ENCODE data around the gene NOP58.

The NOP58 gene

DNA sequence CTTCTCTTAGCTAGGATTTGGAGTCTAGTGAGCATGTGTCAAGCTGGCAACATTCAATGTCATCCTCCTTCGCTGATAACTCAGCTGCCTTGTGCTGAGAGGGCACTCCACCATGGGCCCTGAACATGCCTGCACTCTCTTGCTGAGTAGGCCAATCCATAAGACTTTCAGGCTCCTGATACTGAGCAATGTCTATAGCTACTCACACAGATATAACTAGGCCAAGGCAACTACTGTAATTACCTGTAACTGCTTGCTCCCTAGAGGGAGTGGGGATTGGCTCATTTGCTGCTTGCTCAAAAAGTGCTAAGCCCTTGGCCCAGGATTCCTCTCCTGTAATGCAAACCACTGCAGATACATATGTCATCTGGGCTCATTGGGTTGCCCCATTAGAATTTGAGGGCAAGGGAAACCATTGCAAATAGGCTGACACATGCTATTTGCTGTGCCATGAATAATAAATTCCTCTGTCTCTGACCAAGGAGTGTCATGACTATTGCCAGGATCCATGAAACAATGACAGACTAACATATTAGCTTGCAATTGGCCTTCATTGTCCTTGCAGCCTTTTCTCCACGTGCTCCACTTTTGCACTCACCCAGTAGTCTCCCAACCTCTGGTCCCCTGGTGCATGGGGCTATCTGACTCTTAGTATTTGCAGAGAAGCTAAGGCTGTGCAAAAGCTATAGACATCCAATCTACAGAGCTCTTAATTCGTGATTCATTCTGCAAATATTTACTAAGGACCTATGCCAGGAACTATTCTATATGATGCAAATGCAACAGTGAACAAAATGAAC lies 73.7 kb downstream of the NOP58 start:
- Histone ChIP-seq H3K4me1 (no peaks in the 10 kb centered on the region; the same call in none of the 2 replicates), H3K4me3 (ENCODE audit: low read depth, low read length) (no peak overlapping the region), H3K9me3 (no peaks in the 10 kb centered on the region), H3K36me3 (no peaks in the 10 kb centered on the region), H3K27me3 (no peaks in the 10 kb centered on the region)
- no peak for TF ChIP-seq CTCF (IDR thresholded peaks at IDR 0.05; ENCODE audit: low read depth, low read length)
- DNase-seq, result no peak

DNA sequence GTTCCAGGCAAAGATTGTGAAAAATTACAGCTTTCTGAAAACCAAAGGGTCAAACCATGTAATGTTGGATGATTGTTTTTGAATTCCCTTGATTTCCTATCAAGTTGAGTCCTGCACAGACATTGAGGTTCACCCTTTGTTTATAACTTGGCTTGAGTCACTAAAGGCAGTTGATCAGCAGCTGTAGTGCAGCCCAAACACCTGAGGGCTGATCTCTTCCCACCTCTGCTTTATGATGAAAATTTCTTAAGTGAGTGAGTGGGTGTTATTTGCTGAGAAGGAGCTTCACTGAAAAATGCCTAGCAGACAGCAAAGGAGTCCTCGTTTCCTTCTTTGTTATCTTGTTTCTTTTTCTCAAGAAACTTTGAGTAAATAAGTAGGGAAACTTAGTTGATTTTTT lies 78.6 kb downstream of the NOP58 start:
- H3K4me3 ChIP-seq (ENCODE audit: low read depth, low read length), result no peak overlapping the region
- no peaks in the 10 kb centered on the region for H3K9me3 ChIP-seq
- H3K4me1 ChIP-seq, result no peaks in the 10 kb centered on the region
- no peaks in the 10 kb centered on the region for H3K36me3 ChIP-seq
- no peaks in the 10 kb centered on the region for H3K27me3 ChIP-seq
- no peak for DNase-seq
- TF ChIP-seq CTCF (IDR thresholded peaks at IDR 0.05; ENCODE audit: low read depth, low read length), result no peak

DNA sequence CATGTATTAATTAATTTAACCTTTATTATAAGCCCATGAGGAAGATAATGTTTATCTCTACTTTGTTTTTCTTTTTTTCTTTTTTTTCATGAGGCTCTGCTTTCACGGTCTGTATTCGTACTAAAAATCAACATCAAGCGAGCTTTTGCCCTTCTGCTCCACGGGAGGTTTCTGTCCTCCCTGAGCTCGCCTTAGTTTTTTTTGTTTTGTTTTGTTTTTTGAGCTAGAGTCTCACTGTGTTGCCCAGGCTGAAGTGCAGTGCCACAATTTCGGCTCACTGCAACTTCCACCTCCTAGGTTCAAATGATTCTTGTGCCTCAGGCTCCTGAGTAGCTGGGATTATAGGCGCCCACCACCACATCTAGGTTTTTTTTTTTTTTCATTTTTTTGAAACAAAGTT lies 80.6 kb downstream of the NOP58 start:
- H3K36me3 ChIP-seq, result no peaks in the 10 kb centered on the region
- H3K4me3 ChIP-seq (ENCODE audit: low read depth, low read length), result no peak overlapping the region
- TF ChIP-seq CTCF (IDR thresholded peaks at IDR 0.05; ENCODE audit: low read depth, low read length), result no peak
- no peaks in the 10 kb centered on the region for H3K9me3 ChIP-seq
- no peaks in the 10 kb centered on the region for H3K4me1 ChIP-seq
- no peak for DNase-seq
- H3K27me3 ChIP-seq, result no peaks in the 10 kb centered on the region

Data from BE2C (cell line).